CD4-positive, alpha-beta T cell treated with Interleukin-17A for 4 hours (primary cell): ENCODE results near the gene HDAC11.
"Not testable (repeated sequence)": the region's sequence is repeated elsewhere in the genome, so short reads cannot be mapped to it uniquely, and the experiment has no call there.

Source experiments
- DNase-seq: peaks from one replicate; pipeline ENCODE4 v3.0.0-alpha.2; 2020; ENCODE audit warnings: mixed read lengths

Gene HDAC11

GRCh38 chr3:13508496-13508895, 28.4 kb downstream of the HDAC11 start:
- no peak for DNase-seq

- DNase-seq, result no peak
Observed at GRCh38 chr3:13509059-13509815, 29.1 kb downstream of the HDAC11 start.

GRCh38 chr3:13509816-13510192, 29.7 kb downstream of the HDAC11 start:
- DNase-seq, result no peak

GRCh38 chr3:13512451-13512850, 32.3 kb downstream of the HDAC11 start:
- no peak for DNase-seq

GRCh38 chr3:13513051-13513912, 33.2 kb downstream of the HDAC11 start:
- DNase-seq, result no peak

- no peak for DNase-seq
Observed at GRCh38 chr3:13513913-13514517, 33.9 kb downstream of the HDAC11 start.

- DNase-seq, result no peak
Observed at GRCh38 chr3:13514639-13515435, 34.7 kb downstream of the HDAC11 start.

- no peak for DNase-seq
Observed at GRCh38 chr3:13515786-13516759, 36.0 kb downstream of the HDAC11 start.

GRCh38 chr3:13516760-13517135, 36.6 kb downstream of the HDAC11 start:
- DNase-seq, result no peak

- no peak for DNase-seq
Observed at GRCh38 chr3:13517253-13517977, 37.3 kb downstream of the HDAC11 start.

GRCh38 chr3:13518516-13518953, 38.4 kb downstream of the HDAC11 start:
- DNase-seq, result no peak

GRCh38 chr3:13519006-13519791, 39.1 kb downstream of the HDAC11 start:
- no peak for DNase-seq

GRCh38 chr3:13520326-13520880, 40.3 kb downstream of the HDAC11 start:
- DNase-seq, result no peak

GRCh38 chr3:13521309-13521708, 41.2 kb downstream of the HDAC11 start:
- no peak for DNase-seq

- DNase-seq, result not testable (repeated sequence)
Observed at GRCh38 chr3:13521749-13522148, 41.6 kb downstream of the HDAC11 start.

- no peak for DNase-seq
Observed at GRCh38 chr3:13522236-13522635, 42.1 kb downstream of the HDAC11 start.

GRCh38 chr3:13524979-13525669, 45.0 kb downstream of the HDAC11 start:
- no peak for DNase-seq

GRCh38 chr3:13525827-13526625, 45.9 kb downstream of the HDAC11 start:
- no peak for DNase-seq
